ENCODE data around the gene SNW1. TPM values are rescaled to one million over a fixed set of nuclear protein-coding genes. Genes with fewer than 3 reads are reported as not detected.

SNW1 gene
- total and polyA plus RNA-seq, 4 donors: 17.3 to 33.8 (median 18.4) TPM

DNA sequence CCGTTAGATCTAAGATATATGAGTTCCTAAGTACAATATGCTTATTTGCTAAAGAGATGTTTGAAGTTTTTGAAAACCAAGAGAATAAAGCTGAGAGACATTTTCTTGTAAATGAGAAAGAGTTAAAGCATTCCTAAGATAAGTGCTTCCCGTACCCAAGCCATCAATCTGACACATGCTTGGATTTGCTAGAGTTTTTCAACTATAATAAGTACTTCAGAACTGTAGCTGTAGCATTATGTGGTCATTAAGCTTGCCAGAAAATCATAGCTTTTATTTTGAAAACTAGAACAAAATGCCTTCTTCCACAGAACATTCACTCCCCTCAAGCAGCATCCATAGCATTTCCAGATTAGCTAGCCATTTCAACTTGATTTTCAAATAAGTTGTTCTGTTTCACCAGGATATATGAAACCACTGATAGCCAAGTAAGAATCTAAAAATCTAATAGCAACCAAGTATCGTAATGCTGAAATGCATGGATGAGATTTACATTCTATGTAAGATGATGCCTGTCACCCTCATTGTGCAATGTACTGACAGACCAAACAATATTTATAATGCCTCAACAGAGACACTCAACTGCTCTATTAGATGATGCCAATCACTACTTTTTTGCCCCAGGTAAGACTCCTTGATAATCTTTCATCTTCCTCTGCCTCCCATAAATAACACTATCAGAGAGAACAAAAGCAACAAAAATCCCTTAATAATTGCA lies 8.0 kb downstream of the SNW1 start:
- DNase-seq (ENCODE audit: low spot score): no peak
- no peak overlapping the region for H3K9ac ChIP-seq (ENCODE audit: low read depth in 1 of 2, low read length in 2 of 2)
- TF ChIP-seq FOXA1 (IDR thresholded peaks at IDR 0.05) (no peak), RAD21 (IDR thresholded peaks at IDR 0.05) (no peak), SP1 (IDR thresholded peaks at IDR 0.05) (no peak), TAF1 (conservative IDR thresholded peaks at IDR 0.05) (no peak), NR2F2 (IDR thresholded peaks at IDR 0.05) (no peak), HNF4G (IDR thresholded peaks at IDR 0.05) (no peak), HNF4A (conservative IDR thresholded peaks at IDR 0.05) (no peak), GABPA (IDR thresholded peaks at IDR 0.05 in 1 of 2, conservative IDR thresholded peaks at IDR 0.05 in 1 of 2) (no peak), FOXA2 (IDR thresholded peaks at IDR 0.05) (no peak), RXRA (IDR thresholded peaks at IDR 0.05) (no peak), JUND (IDR thresholded peaks at IDR 0.05) (no peak)
- TF ChIP-seq, protein P1, sequence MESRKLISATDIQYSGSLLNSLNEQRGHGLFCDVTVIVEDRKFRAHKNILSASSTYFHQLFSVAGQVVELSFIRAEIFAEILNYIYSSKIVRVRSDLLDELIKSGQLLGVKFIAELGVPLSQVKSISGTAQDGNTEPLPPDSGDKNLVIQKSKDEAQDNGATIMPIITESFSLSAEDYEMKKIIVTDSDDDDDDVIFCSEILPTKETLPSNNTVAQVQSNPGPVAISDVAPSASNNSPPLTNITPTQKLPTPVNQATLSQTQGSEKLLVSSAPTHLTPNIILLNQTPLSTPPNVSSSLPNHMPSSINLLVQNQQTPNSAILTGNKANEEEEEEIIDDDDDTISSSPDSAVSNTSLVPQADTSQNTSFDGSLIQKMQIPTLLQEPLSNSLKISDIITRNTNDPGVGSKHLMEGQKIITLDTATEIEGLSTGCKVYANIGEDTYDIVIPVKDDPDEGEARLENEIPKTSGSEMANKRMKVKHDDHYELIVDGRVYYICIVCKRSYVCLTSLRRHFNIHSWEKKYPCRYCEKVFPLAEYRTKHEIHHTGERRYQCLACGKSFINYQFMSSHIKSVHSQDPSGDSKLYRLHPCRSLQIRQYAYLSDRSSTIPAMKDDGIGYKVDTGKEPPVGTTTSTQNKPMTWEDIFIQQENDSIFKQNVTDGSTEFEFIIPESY (IDR thresholded peaks at IDR 0.05): no peak
- TF ChIP-seq, protein P2, sequence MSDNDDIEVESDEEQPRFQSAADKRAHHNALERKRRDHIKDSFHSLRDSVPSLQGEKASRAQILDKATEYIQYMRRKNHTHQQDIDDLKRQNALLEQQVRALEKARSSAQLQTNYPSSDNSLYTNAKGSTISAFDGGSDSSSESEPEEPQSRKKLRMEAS (IDR thresholded peaks at IDR 0.05): no peak
- no peaks in the 10 kb centered on the region for H3K4me1 ChIP-seq (ENCODE audit: control insufficient read depth in 4 of 4, insufficient read depth in 4 of 4, low read length in 3 of 4)
- H3K4me3 ChIP-seq (ENCODE audit: low read depth in 1 of 3, low read length in 3 of 3): no peak overlapping the region
- H3K9me3 ChIP-seq (ENCODE audit: control insufficient read depth in 4 of 4, low read length in 3 of 4): no peaks in the 10 kb centered on the region
- no peak overlapping the region for H3K27ac ChIP-seq (ENCODE audit: low read depth in 1 of 2, low read length in 2 of 2)
- H3K36me3 ChIP-seq (ENCODE audit: control insufficient read depth in 4 of 4, insufficient read depth in 3 of 4, low read depth in 1 of 4, low read length in 3 of 4): peaks cover 8 to 53% (median 32%) of the 10 kb centered on the region in 4 donors
- H3K27me3 ChIP-seq (ENCODE audit: control insufficient read depth in 4 of 4, insufficient read depth in 4 of 4, low read length in 3 of 4): no peaks in the 10 kb centered on the region
- 88% methylated on average over 3 of the region's 3 CpGs for WGBS

DNA sequence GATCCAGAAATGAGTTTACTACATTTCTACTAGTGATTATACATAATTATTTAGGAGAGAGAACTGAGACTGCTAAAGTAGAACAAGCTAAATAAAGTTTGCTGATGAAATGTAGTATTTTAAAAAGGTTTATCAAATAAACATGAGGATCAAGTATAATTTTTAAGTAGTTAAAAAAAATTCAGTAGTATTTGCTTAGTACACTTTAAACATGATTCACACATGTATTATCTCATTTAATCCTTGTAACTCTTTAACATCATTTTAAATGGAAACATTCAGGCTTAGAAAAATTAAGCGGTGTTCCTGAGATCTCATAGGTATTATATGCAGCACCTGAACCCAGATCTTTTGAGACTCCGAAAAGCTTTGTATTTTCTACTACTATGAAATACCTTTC lies 8.7 kb downstream of the SNW1 start:
- Histone ChIP-seq H3K27me3 (ENCODE audit: control insufficient read depth in 4 of 4, insufficient read depth in 4 of 4, low read length in 3 of 4) (no peaks in the 10 kb centered on the region), H3K9me3 (ENCODE audit: control insufficient read depth in 4 of 4, low read length in 3 of 4) (no peaks in the 10 kb centered on the region), H3K9ac (ENCODE audit: low read depth in 1 of 2, low read length in 2 of 2) (no peak overlapping the region), H3K27ac (ENCODE audit: low read depth in 1 of 2, low read length in 2 of 2) (no peak overlapping the region), H3K4me3 (ENCODE audit: low read depth in 1 of 3, low read length in 3 of 3) (no peak overlapping the region), H3K36me3 (ENCODE audit: control insufficient read depth in 4 of 4, insufficient read depth in 3 of 4, low read depth in 1 of 4, low read length in 3 of 4) (peaks cover 10 to 53% (median 33%) of the 10 kb centered on the region in 4 donors), H3K4me1 (ENCODE audit: control insufficient read depth in 4 of 4, insufficient read depth in 4 of 4, low read length in 3 of 4) (no peaks in the 10 kb centered on the region)
- no peak for DNase-seq (ENCODE audit: low spot score)
- no peak for TF ChIP-seq NR2F2 (IDR thresholded peaks at IDR 0.05)
- no peak for TF ChIP-seq JUND (IDR thresholded peaks at IDR 0.05)
- TF ChIP-seq TAF1 (conservative IDR thresholded peaks at IDR 0.05): no peak
- TF ChIP-seq EGR1 (IDR thresholded peaks at IDR 0.05; ENCODE audit: low read depth in 2 of 2): no peak
- TF ChIP-seq, protein P3, sequence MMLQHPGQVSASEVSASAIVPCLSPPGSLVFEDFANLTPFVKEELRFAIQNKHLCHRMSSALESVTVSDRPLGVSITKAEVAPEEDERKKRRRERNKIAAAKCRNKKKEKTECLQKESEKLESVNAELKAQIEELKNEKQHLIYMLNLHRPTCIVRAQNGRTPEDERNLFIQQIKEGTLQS (IDR thresholded peaks at IDR 0.05): no peak
- TF ChIP-seq, protein P1 (IDR thresholded peaks at IDR 0.05): no peak
- no peak for TF ChIP-seq RAD21 (IDR thresholded peaks at IDR 0.05)
- no peak for TF ChIP-seq HNF4A (conservative IDR thresholded peaks at IDR 0.05)
- TF ChIP-seq YY1 (IDR thresholded peaks at IDR 0.05): no peak
- TF ChIP-seq RXRA (IDR thresholded peaks at IDR 0.05): no peak
- TF ChIP-seq FOXA1 (IDR thresholded peaks at IDR 0.05): no peak
- TF ChIP-seq HNF4G (IDR thresholded peaks at IDR 0.05): no peak
- TF ChIP-seq, protein P4, sequence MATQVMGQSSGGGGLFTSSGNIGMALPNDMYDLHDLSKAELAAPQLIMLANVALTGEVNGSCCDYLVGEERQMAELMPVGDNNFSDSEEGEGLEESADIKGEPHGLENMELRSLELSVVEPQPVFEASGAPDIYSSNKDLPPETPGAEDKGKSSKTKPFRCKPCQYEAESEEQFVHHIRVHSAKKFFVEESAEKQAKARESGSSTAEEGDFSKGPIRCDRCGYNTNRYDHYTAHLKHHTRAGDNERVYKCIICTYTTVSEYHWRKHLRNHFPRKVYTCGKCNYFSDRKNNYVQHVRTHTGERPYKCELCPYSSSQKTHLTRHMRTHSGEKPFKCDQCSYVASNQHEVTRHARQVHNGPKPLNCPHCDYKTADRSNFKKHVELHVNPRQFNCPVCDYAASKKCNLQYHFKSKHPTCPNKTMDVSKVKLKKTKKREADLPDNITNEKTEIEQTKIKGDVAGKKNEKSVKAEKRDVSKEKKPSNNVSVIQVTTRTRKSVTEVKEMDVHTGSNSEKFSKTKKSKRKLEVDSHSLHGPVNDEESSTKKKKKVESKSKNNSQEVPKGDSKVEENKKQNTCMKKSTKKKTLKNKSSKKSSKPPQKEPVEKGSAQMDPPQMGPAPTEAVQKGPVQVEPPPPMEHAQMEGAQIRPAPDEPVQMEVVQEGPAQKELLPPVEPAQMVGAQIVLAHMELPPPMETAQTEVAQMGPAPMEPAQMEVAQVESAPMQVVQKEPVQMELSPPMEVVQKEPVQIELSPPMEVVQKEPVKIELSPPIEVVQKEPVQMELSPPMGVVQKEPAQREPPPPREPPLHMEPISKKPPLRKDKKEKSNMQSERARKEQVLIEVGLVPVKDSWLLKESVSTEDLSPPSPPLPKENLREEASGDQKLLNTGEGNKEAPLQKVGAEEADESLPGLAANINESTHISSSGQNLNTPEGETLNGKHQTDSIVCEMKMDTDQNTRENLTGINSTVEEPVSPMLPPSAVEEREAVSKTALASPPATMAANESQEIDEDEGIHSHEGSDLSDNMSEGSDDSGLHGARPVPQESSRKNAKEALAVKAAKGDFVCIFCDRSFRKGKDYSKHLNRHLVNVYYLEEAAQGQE (IDR thresholded peaks at IDR 0.05): no peak
- TF ChIP-seq, protein P2 (IDR thresholded peaks at IDR 0.05): no peak
- TF ChIP-seq SP1 (IDR thresholded peaks at IDR 0.05): no peak
- no peak for TF ChIP-seq CTCF (IDR thresholded peaks at IDR 0.05; ENCODE audit: low read depth, low read length, missing input control)
- TF ChIP-seq GABPA (IDR thresholded peaks at IDR 0.05 in 1 of 2, conservative IDR thresholded peaks at IDR 0.05 in 1 of 2): no peak
- WGBS: 98% methylated on average over 2 of the region's 2 CpGs
